Activated CD4-positive, alpha-beta T cell treated with anti-CD3 and anti-CD28 coated beads for 36 hours (primary cell): ENCODE results near the gene PHF8. TPM values are rescaled to one million over a fixed set of nuclear protein-coding genes. Genes with fewer than 3 reads are reported as not detected.

Experiments used
- ATAC-seq: fragments of 200-7000 bp; cut with Tn5 transposase; one replicate; pipeline ENCODE4 v1.10.0; 2021; ENCODE audit warnings: mild to moderate bottlenecking, moderate library complexity
- CTCF ChIA-PET: fragments of 350-600 bp; sonication (Branson Sonifier 250); formaldehyde crosslinking; loops from one replicate; lab custom pipeline; 2021; ENCODE audit warnings: antibody characterized with exemption; lab: Charles Lee
- POLR2A ChIA-PET: fragments of 350-600 bp; sonication (Branson Sonifier 250); formaldehyde crosslinking; loops from one replicate; lab custom pipeline; 2021; ENCODE audit warnings: antibody characterized with exemption, inconsistent platforms; lab: Charles Lee
- DNase-seq: peaks from one replicate; pipeline ENCODE4 v3.0.0-alpha.2; 2020
- H3K27ac Mint-ChIP-seq: one replicate; pipeline ENCODE4 v1.8.0; 2021; ENCODE audit warnings: mixed read lengths
- H3K27me3 Mint-ChIP-seq: one replicate; pipeline ENCODE4 v1.8.0; 2021; ENCODE audit warnings: mixed read lengths
- H3K36me3 Mint-ChIP-seq: one replicate; pipeline ENCODE4 v1.8.0; 2021; ENCODE audit warnings: low read depth, mixed read lengths
- H3K4me1 Mint-ChIP-seq: one replicate; pipeline ENCODE4 v1.8.0; 2021; ENCODE audit warnings: mixed read lengths
- H3K4me3 Mint-ChIP-seq: one replicate; pipeline ENCODE4 v1.8.0; 2021; ENCODE audit warnings: mild to moderate bottlenecking, moderate library complexity, mixed read lengths
- H3K9me3 Mint-ChIP-seq: one replicate; pipeline ENCODE4 v1.8.0; 2021; ENCODE audit warnings: low read depth, mixed read lengths
- intact Hi-C, 2 experiments: fragments of 100-400 bp; cut with DNase I in 1 of 2; cut with micrococcal nuclease in 1 of 2; formaldehyde crosslinking; loops; one replicate each; pipeline versions ENCODE4 v1.14.2 to v1.15.1; 2022 to 2024; cut with DNase I, micrococcal nuclease
- total RNA-seq, 2 experiments: library from RNA; stranded (reverse); gene quantifications; one replicate each; pipeline ENCODE4 v1.2.3, GENCODE V29; 2021

PHF8 gene
- total RNA-seq, 2 experiments from 2014 or later: 47.4 to 47.8 TPM

GRCh38 chrX:53930515-53931380 lies 113.5 kb downstream of the PHF8 start:
- H3K9me3 Mint-ChIP-seq: no peaks in the 10 kb centered on the region
- H3K27ac Mint-ChIP-seq: no peak overlapping the region
- CTCF ChIA-PET: interaction anchor here (0.7 kb wide), 1 partner anchor 449 kb away, joined by 4 read pairs; no protein-coding TSS in a partner anchor
- H3K4me3 Mint-ChIP-seq: no peak overlapping the region
- H3K4me1 Mint-ChIP-seq: peaks cover 11% of the 10 kb centered on the region
- no peaks in the 10 kb centered on the region for H3K27me3 Mint-ChIP-seq
- no peak for DNase-seq
- intact Hi-C loops: no loop called here
- peak; percentile 80 for ATAC-seq
- POLR2A ChIA-PET: interaction anchor here (0.7 kb wide), 1 partner anchor 111 kb away, joined by 4 read pairs; no protein-coding TSS in a partner anchor
- H3K36me3 Mint-ChIP-seq: peaks cover 4% of the 10 kb centered on the region

GRCh38 chrX:53926030-53926429 lies 118.2 kb downstream of the PHF8 start:
- CTCF ChIA-PET: interaction anchor here (0.8 kb wide), 1 partner anchor 248 kb away, joined by 3 read pairs; no protein-coding TSS in a partner anchor
- no peak for ATAC-seq
- Mint-ChIP-seq H3K4me3 (no peak overlapping the region), H3K27ac (no peak overlapping the region), H3K27me3 (no peaks in the 10 kb centered on the region), H3K9me3 (no peaks in the 10 kb centered on the region), H3K36me3 (no peaks in the 10 kb centered on the region), H3K4me1 (peaks cover 3% of the 10 kb centered on the region)
- POLR2A ChIA-PET: no interaction called here
- no peak for DNase-seq
- intact Hi-C loops: no loop called here

- H3K27me3 Mint-ChIP-seq: no peaks in the 10 kb centered on the region
- intact Hi-C loops: no loop called here
- no peaks in the 10 kb centered on the region for H3K9me3 Mint-ChIP-seq
- DNase-seq (no peak), ATAC-seq (no peak)
- H3K36me3 Mint-ChIP-seq: no peaks in the 10 kb centered on the region
- no peak overlapping the region for H3K27ac Mint-ChIP-seq
- ChIA-PET POLR2A (no interaction called here), CTCF (no interaction called here)
- H3K4me1 Mint-ChIP-seq: no peaks in the 10 kb centered on the region
- no peak overlapping the region for H3K4me3 Mint-ChIP-seq
Observed at GRCh38 chrX:53918702-53919101, 125.6 kb downstream of the PHF8 start.

GRCh38 chrX:53900623-53901022 lies 143.7 kb downstream of the PHF8 start:
- Mint-ChIP-seq H3K4me3 (no peak overlapping the region), H3K27ac (no peak overlapping the region), H3K4me1 (no peaks in the 10 kb centered on the region), H3K36me3 (no peaks in the 10 kb centered on the region), H3K9me3 (no peaks in the 10 kb centered on the region), H3K27me3 (no peaks in the 10 kb centered on the region)
- POLR2A ChIA-PET: no interaction called here
- DNase-seq: no peak
- intact Hi-C loops: no loop called here
- CTCF ChIA-PET: no interaction called here
- no peak for ATAC-seq

- H3K4me3 Mint-ChIP-seq: no peak overlapping the region
- CTCF ChIA-PET: no interaction called here
- no peak overlapping the region for H3K27ac Mint-ChIP-seq
- H3K4me1 Mint-ChIP-seq: no peaks in the 10 kb centered on the region
- intact Hi-C loops: no loop called here
- no peaks in the 10 kb centered on the region for H3K36me3 Mint-ChIP-seq
- POLR2A ChIA-PET: no interaction called here
- DNase-seq (no peak), ATAC-seq (no peak)
- no peaks in the 10 kb centered on the region for H3K9me3 Mint-ChIP-seq
- no peaks in the 10 kb centered on the region for H3K27me3 Mint-ChIP-seq
Observed at GRCh38 chrX:53895270-53895669, 149.0 kb downstream of the PHF8 start.

Other genes starting within 250 kb of the PHF8 start
- 1 to 10 TPM; 6.6 to 8.3 TPM for gene FAM120C, start 138.8 kb upstream of the PHF8 start, total RNA-seq